OCI-LY7 (cell line): ENCODE results near the gene NELL1.

ENCODE experiments used
- CTCF ChIP-seq: fragments of 200-600 bp; sonication (generic); conservative IDR thresholded peaks from 2 replicates; pipeline ENCODE4 v1.5.1; 2014; ENCODE audit warnings: mild to moderate bottlenecking, antibody characterized with exemption, low read length, moderate library complexity, mixed read lengths
- EZH2phosphoT487 ChIP-seq: fragments of 200-600 bp; sonication (generic); IDR thresholded peaks from 2 replicates; pipeline ENCODE4 v1.6.1; 2018; ENCODE audit warnings: low read depth, borderline replicate concordance, mild to moderate bottlenecking, mixed run types, antibody characterized with exemption, low read length, moderate library complexity, mixed read lengths

GRCh38 chr11:21398195-21398594 lies 728.8 kb downstream of the NELL1 start:
- TF ChIP-seq CTCF (no peak), EZH2phosphoT487 (no peak)
